ELF-1 (cell line): Measurements from ENCODE around the gene CD247.

ENCODE experiments used
- DNase-seq: peaks from one replicate; pipeline ENCODE4 v3.0.0-alpha.2; 2016; ENCODE audit warnings: low read depth, low spot score

The CD247 gene

DNA sequence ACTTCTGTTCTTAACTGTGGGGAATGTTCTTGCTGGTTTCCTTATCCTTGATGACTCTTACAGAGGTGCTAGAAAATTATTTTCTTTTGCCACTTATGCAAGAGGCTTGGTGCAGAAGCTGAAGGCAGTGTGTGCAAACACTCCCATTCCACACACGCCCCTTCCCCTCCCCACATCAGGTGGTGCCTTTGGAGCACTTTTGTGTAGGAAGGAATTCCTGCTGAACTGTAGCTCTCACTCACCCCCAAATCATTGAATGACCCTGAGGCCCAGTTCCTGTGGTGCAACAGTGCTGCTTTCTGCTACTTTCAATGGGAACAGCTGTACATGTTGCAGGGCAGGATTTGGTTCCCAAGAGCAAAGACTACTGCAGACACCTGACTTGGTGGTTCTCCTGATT lies 101.8 kb downstream of the CD247 start:
- DNase-seq = peak; percentile 64

DNA sequence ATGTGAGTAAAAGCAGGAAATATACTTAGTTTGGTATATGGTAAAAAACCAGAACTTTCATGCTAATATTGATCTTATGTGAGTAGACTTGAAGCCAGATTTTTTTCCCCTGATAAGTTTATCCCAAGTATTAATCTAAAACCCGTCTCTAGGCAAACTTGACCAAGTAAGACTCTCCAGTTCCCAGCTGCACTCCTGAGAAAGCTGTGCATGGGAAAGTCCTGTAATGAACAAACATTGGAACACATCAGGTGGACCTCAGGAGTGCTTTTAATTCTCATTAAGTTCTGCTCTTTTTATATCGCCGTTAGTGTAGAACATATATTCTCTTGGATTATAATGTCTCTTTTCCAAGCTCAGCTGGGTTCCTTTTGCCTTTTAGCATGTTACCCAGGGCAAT lies 105.0 kb downstream of the CD247 start:
- no peak for DNase-seq

DNA sequence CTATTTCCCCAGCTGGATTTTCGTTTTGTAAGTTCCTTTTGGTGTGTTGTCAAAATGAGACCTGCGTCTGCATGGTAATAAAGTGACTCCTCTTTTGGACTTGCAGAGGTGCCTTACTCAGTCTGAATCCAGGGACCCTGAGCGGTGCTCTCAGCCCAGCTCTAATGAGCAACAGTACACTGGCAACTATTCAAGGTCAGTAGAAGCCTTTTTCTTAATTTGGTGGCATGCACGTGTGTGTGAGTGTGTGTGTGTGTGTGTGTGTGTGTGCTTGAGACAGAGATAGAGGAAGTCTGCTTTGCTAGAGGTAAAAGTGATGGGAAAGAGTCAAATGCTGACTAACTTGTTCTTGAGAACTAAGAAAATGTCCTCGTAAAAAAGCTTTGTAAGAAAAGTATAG lies 105.4 kb downstream of the CD247 start:
- DNase-seq = no peak

DNA sequence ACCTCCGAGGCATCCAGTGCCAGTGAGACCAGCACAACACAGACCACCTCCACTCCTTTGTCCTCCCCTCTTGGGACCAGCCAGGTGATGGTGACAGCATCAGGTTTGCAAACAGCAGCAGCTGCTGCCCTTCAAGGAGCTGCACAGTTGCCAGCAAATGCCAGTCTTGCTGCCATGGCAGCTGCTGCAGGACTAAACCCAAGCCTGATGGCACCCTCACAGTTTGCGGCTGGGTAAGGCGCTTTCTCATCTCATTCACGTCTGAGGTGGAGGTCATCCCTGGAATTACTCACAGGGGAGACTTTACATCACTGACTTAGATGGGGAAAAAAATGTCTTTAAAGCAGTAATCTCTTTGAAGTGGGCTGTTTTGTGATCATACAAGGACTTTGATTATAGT lies 106.3 kb downstream of the CD247 start:
- no peak for DNase-seq

DNA sequence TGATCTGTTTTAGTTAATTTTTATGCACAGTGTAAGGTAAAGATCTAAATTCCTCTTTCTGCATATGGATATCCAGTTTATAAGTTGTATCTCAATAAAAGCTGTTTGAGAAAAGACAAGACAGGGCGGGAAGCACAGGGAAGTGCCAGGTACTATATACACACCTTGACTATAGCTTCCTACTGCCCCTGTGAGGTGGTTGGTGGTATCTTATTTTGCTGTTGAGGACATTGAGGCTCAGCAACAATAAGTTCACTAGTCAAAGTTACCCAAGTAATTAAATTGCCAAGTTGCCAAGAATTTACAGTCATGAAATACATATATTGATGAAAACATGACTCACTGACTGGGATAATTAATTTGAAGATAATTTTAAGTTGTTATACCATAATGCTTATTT lies 109.1 kb downstream of the CD247 start:
- no peak for DNase-seq

DNA sequence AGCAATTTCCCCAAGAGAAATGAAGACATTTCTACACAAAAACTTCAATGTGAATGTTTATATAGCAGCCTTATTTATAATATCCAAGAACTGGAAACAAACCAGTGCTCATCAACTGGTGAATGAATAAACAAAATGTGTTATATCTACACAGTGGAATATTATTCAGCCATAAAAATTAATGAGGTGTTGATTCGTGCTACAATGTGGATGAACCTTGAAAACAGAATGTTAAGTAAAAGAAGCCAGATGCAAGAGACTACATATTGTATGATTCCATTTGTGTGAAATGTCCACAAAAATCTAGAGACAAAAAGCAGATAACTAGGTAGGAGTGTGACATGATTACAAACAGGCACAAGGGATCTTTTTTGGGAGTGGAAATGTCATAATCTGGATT lies 110.0 kb downstream of the CD247 start:
- DNase-seq = no peak

DNA sequence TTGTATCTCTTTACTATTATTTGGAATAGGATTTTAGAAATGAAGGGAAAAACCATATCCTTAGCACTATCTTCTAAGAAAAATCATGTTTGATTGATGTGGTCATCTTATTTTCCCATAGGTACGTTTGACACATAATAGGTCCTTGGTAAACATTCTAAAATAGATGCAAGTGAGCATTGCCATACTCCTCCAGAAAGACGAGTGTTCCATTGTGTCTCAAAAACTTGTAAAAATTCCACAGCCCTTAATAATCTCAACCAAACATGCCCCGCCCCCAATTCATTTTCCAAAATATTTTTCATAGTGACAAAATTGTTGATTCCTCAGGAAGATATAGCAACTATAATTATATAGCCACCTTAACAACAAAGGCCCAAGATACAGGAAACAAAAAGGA lies 113.4 kb downstream of the CD247 start:
- DNase-seq = no peak

DNA sequence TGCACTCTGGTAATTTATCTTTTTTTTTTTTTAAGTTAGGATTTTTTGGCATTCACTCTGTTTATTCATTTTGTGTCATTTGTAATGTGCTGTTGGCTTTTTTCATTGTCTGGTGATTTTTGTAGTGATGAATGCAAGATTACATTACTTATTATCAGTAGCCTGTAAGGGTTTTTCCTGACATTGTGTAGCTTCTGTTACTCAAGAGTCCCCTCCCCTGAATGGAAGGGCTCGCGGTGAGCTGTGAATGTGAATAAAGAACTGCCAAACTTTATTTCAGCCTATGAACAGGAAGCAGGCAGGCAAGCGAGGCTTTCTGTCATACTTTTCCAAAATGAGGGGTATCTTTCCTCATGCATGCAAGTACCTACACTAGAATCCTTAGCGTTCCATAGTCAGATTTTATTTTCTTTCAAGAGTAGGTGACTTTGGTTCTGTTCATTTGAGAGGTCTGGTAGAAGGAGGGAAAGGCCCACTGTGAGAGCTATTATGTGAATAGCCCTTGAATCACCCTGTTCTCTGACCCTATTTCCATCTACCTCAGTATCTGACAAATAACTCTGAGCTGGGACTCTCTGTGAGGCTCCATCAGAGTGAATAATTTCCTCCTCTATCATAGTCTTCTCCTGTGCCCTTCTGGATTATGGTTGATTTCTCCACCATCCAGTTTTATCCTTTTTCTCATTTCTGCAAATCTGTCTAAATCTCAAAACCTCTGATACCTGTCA lies 114.0 kb downstream of the CD247 start:
- no peak for DNase-seq

DNA sequence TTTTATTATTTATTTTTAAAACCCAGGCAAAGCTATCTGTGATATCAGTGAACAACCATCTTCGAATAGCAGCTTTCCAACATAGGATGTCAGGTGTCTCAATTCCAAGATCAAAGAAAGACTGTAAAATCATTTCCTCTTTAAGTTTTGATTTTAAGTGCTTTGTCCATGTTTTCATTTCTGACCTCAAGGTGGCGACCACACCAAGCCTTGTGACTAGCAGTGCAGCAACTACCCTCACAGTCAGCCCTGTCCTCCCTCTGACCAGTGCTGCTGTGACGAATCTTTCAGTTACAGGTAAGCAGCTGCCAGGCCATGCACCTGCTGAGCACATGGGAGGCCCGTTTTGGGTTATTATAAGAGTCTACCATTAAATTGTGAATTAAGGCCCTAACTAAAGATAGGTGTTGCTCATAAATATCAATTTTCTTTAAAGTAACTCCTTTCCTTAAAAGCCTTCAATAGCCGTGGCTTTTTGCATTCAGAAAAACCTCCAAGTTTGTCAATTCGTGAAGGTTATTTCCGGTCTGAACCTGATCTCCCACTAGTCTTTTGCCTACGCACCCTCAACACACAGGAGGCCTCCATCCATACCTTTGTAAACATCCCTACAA lies 117.0 kb downstream of the CD247 start:
- DNase-seq = peak; percentile 55

DNA sequence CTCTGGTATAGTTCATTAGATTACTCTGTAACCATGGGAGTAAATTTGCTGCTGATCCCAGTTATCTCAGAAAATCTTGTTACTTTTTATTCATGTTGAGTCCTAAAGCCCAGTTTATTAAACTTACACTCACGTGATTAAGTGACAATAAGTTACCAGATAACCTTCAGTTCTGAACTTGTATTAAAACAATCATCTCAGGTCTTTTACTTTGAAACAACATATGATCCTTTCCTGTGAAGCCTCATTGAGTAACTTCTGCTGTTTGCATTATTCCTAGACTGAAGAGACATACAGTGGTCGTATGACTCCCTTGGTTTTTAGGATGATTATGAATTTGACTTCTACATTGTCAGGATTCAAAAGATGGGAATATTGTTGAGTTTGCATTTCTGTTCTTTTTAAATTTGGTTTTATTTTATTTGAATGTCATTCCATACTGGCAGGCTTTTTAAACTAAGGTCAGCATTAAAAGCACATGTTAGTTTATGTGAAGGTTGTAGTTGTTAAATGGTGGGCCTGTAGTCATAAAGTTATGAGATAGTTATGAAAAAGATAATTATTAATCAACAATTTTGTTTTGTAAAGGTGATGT lies 117.9 kb downstream of the CD247 start:
- no peak for DNase-seq

DNA sequence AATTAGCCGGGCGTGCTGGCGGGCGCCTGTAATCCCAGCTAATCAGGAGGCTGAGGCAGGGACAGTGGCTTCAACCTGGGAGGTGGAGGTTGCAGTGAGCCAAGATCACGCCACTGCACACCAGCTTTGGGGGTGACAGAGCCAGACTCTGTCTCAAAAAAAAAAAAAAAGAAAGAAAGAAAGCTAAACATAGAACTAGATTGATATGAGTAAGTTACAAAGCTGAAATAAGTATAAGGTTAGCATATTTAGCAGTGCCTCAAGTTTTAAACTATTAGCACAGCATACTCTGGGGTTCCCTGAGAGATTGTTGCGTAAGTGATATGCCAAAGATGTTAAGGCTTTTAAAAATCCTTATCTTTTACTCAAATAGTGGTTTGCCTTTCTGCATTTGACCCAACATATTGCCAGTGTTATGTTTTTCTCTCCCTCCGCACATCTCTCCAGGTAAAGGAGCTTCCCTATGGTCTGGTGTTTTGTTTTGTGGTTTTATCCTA lies 126.1 kb downstream of the CD247 start:
- DNase-seq = no peak

DNA sequence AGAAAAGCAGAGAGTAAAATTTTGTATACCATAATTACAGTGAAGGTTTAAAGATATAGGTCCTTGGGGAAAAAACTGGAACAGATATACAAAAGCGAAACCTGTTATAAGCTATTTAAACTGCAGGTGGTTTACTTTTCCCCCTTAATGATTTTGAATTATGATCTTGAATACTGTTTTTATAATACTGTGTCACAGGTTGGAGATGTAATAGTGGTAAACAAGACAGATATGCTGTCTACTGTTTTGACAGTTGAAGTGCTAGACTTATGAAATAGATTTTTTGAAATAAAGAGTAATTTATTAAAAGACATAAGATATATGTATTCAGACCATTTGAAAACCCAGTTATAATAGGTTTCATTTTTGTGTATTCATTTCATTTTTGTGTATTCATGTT lies 129.4 kb downstream of the CD247 start:
- DNase-seq = no peak

DNA sequence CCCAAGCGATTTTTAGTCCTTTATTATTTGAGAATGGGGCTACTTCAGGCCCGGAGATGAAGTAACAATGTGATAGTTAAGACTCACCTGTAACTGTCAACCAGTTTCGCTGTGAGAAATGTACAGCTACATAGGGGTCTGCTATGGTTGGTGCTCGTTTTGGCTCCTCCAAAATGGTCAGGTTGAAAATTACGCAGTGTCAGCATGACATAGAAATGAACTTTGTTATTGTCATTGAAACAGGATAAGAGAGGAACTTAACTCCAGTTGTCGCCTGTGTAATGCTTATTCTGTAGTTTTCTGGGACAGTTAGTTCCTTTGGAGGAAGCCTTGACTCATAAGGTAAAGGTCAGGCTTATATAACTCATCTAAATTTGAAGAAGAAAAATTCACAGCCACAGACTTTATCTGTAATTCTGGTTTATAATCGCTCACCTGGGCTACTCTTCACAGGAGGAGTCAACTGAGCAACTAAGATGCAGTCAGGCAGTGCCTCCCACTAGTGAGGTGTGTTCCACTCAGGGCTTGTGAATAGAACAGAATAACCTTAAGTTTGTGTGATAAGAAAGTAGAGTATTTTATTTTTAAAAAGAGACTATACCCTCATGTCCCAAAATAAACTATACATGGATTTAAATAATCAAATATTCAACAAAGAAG lies 130.9 kb downstream of the CD247 start:
- no peak for DNase-seq
